ENCODE data around the gene NFASC. TPM values are rescaled to one million over a fixed set of nuclear protein-coding genes. Genes with fewer than 3 reads are reported as not detected.

The NFASC gene
- total RNA-seq, 4 donors from 2014 or later: 0.68 to 2.8 (median 1.7) TPM

DNA sequence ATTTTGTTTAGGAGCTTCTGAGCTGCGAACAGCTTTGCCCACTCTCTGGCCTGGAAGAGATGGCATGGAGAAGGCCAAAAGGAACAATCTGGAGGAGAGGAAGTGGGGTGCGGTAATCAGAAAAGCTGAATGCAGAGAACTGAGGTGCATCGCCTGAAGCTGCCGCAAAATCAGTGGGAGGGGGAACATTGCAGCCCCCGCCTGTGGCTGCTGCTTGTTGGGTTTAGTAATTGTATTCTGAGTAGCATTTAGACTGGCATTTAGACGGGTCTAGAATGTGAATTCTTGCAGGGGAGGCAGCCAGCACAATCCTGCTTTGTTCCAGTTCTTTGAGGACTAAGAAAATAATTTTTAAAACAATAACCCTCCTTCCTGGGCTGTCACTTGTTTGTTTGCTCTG, 25.4 kb downstream of the NFASC start:
- TF ChIP-seq, protein P1, sequence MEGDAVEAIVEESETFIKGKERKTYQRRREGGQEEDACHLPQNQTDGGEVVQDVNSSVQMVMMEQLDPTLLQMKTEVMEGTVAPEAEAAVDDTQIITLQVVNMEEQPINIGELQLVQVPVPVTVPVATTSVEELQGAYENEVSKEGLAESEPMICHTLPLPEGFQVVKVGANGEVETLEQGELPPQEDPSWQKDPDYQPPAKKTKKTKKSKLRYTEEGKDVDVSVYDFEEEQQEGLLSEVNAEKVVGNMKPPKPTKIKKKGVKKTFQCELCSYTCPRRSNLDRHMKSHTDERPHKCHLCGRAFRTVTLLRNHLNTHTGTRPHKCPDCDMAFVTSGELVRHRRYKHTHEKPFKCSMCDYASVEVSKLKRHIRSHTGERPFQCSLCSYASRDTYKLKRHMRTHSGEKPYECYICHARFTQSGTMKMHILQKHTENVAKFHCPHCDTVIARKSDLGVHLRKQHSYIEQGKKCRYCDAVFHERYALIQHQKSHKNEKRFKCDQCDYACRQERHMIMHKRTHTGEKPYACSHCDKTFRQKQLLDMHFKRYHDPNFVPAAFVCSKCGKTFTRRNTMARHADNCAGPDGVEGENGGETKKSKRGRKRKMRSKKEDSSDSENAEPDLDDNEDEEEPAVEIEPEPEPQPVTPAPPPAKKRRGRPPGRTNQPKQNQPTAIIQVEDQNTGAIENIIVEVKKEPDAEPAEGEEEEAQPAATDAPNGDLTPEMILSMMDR (IDR thresholded peaks at IDR 0.05; ENCODE audit: low read depth): no peak

DNA sequence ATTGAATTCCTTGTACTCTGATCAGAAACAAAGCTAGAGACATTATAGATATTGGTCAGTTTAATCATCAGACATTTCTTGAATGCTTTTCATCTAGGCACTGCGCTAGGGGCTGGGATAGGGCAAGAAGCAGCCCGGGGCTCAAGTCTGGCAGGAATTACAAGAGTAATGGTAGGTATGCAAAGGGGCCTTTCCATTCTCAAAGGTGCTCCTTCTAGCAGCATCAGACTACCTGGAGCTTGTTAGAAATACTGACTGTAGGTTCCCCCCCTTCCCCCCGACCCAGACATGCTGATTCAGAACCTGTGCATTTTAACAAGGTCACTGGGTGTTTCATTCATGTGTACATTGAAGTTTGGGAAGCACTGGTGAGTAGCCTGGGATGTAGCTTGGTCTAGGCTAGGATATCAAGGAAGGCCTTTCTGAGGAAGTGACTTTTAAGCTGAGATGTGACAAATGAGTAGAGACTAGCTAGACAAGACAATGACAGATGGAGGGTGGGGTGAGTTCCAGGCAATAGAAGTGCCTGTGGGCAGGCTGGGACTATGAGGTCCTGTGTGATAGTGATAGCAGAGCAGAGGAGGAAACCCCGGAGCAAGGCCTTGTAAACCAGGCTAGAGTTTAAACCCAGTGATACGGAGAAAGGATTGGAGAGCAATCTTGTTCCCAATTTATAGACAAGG, 26.3 kb downstream of the NFASC start:
- TF ChIP-seq, protein P1 (IDR thresholded peaks at IDR 0.05; ENCODE audit: low read depth): no peak

DNA sequence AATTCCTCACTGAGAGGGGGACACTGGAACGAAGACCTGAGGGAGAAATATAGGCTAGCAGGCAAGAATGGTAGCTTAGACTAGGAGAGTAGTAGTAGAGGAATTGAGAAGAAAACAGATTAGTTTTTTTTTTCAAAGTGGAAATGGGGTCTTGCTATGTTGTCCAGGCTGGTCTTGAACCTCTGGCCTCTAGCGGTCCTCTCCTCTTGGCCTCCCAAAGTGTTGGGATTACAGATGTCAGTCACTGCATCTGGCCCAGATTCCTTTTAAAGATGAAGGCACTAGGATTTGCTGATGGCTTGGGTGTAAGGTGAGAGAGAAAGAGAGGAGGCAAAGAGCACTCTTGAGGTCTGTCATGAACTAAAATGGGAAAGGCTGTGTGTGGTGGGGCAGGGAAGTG, 30.1 kb downstream of the NFASC start:
- TF ChIP-seq, protein P1 (IDR thresholded peaks at IDR 0.05; ENCODE audit: low read depth): no peak

DNA sequence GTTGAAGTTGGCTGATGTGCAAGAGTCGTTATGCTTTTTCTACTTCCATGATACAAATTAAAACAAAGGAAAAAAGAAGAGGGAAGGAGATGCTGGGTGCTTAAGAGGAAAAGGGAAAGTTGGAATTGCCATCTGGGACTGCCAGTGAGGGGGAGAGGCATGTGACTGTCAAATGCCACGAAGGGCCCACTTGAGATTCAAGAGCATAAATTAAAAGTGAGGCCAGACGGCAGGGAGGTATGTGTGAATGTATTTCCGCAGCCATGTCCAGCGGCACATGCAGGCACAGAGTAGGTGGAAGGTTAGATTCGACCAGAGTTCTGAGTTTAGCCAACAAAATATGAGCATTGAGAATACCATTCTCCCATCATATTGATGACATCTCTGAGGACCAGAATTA, 32.0 kb downstream of the NFASC start:
- TF ChIP-seq, protein P1 (IDR thresholded peaks at IDR 0.05; ENCODE audit: low read depth): no peak

DNA sequence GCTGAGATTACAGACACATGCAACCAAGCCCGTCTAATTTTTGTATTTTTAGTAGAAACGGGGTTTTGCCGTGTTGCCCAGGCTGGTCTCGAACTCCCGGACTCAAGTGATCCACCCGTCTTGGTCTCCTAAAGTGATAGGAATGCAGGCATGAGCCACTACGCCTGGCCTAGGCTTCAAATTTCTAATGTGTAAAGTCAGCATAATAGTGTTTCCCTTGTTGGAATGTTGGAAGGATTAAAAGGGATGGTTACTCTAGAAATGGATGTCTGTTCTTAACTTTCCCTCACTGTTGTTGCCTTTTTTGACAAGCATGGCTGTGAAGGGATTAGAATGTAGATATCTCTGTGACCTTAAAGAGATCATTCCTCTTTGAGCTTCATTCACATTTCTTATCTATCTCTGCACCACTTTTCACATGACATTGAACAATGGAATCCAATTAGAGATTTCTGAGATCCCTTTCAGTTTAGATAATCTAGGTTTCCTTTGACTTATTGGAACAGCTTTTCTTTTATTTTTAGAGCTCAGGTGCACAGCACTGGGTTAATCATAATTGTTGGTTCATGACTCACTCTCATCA, 33.7 kb downstream of the NFASC start:
- TF ChIP-seq, protein P1 (IDR thresholded peaks at IDR 0.05; ENCODE audit: low read depth): no peak

DNA sequence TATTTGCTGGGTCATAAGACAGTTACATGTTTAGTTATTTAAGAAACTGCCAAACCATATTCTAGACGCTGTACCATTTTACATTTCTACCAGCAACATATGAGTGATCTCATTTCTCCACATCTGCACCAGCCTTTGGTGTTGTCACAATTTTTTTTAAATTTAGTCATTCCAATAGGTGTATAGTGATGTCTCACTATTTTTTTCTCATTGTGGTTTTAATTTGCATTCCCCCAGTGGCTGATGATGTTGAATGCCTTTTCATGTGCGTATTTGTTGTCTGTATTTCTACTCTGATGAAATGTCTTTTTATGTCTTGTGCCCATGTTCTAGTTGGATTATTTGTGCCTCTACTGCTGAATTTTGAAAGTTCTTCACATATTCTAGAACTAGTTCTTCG, 38.4 kb downstream of the NFASC start:
- TF ChIP-seq, protein P1 (IDR thresholded peaks at IDR 0.05; ENCODE audit: low read depth): no peak

DNA sequence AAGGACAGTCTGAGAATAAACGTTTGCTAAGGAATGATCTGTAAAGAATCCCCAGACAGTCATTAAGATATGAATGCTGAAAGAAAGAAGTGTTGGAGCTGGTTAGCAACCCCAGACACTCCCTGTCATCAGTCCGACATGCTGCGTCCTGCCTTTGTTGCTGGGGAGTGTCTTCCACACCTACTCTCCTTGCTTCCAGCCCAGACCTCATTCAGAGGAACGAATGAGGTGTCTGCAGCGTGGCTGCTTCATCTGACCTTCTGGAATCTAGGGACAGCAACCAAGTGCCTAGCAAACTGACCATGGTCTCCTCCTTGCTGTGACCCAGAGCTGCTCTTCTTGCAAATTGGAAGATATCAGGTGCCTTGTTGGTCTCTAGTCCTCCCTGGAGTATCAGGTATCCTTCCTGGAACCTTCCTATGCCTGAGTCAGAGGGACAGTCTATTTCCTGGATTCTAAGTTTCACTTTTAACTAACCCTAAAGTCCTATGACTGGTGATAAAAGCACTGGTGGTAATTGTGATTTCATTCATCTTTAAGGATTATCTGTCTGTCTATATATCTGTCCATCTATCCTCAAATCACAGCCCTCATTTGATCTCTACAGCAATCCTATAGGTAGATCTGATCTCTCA, 45.3 kb downstream of the NFASC start:
- TF ChIP-seq, protein P1 (IDR thresholded peaks at IDR 0.05; ENCODE audit: low read depth): no peak
